Stimulated activated memory B cell treated with anti-CD40 and anti-IgM and Interleukin-4, amounts not matched to agents 10 μg/mL and 1 μg/mL and 100 μg/mL, for 72 hours (primary cell): ENCODE data around the gene TPPP.

ENCODE experiments used
- ATAC-seq: fragments of 150-1000 bp; cut with Tn5 transposase; 2 replicates; pipeline ENCODE4 v1.10.0; 2021
- H3K27ac Mint-ChIP-seq: one replicate; pipeline ENCODE4 v1.8.0; 2022; ENCODE audit warnings: mild to moderate bottlenecking, mixed read lengths
- H3K27me3 Mint-ChIP-seq: one replicate; pipeline ENCODE4 v1.8.0; 2022; ENCODE audit warnings: mixed read lengths
- H3K36me3 Mint-ChIP-seq: one replicate; pipeline ENCODE4 v1.8.0; 2022; ENCODE audit warnings: mixed read lengths
- H3K4me1 Mint-ChIP-seq: one replicate; pipeline ENCODE4 v1.8.0; 2022; ENCODE audit warnings: mixed read lengths
- H3K4me3 Mint-ChIP-seq: one replicate; pipeline ENCODE4 v1.8.0; 2022; ENCODE audit warnings: mild to moderate bottlenecking, moderate library complexity, mixed read lengths
- H3K9me3 Mint-ChIP-seq: one replicate; pipeline ENCODE4 v1.8.0; 2022; ENCODE audit warnings: mixed read lengths

TPPP gene

DNA sequence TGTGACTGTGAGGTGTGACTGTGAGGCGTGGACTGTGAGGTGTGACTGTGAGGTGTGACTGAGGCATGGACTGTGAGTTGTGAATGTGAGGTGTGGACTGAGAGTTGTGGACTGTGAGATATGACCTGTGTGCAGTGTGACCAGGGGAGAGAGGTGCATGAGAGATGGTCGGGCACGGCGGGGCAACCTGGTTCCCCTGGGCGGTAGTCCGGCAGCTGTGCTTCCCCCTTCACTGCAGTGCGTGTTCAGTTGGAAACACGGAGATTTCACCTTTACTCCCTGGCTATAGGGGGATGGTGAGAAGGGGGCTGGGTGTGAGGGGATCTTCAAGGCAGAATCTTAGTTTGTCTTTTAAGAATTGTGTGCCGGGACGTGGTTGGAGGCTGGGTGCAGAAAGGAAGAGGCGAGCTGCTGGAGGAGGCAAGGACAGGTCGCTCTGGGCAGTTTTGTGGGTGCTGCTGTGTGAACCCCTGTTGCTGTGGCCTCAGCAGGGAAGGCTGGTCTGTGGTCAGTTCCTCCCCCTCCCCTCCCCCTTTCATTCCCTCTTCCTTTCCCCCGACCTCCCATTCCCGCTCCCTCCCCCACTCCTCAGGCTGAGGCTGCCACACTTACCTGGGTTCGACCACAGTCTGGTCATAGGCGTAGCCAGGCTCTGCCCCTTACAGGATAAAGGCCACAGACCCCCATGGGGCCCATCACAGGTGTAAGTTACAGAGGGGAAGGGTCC lies 41.7 kb downstream of the TPPP start:
- Mint-ChIP-seq H3K4me3 (no peak overlapping the region), H3K9me3 (no peaks in the 10 kb centered on the region), H3K4me1 (no peaks in the 10 kb centered on the region), H3K27ac (no peak overlapping the region), H3K36me3 (peaks cover 34% of the 10 kb centered on the region), H3K27me3 (no peaks in the 10 kb centered on the region)
- no peak for ATAC-seq

DNA sequence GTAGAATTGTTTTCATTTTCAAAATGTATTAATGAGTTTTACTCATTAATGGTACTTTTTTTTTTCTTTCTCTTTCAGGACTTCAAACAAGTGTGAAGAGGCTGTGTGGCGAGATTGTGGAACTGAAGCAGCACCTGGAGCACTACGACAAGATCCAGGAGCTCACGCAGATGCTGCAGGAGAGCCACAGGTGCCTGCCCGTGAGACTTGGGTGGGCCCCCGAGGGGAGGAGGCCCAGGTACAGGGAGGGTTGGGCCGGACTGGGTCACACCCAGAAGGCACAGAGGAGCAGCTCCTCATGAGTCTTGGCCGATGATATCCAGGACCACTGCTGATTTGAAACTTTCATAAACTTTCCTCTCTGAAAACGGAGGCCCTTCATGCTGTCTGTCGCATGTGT lies 45.4 kb downstream of the TPPP start:
- Mint-ChIP-seq H3K36me3 (peaks cover 27% of the 10 kb centered on the region), H3K4me1 (peaks cover 26% of the 10 kb centered on the region), H3K27me3 (no peaks in the 10 kb centered on the region), H3K9me3 (no peaks in the 10 kb centered on the region), H3K4me3 (no peak overlapping the region), H3K27ac (no peak overlapping the region)
- ATAC-seq = no peak

DNA sequence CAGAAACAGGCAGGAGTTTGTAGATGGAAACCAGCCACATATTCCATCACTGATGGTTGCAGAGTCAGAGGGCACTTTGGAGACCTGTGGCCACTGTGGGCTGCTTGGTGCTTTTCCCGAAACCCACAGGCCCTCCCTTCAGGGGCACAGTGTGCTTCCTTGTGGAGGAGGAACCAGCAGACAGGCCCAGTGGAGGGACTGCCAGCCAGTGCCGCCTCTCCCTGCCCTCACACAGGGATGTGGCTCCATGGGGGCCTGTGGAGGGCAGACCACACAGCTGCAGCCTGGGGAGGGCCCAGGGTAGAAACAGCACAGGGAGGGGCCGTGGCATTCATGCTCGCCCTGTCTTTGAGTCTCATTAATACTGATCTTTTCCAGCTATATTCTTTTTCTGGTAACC lies 45.8 kb downstream of the TPPP start:
- no peak for ATAC-seq
- Mint-ChIP-seq H3K27ac (no peak overlapping the region), H3K4me1 (peaks cover 26% of the 10 kb centered on the region), H3K9me3 (no peaks in the 10 kb centered on the region), H3K4me3 (no peak overlapping the region), H3K27me3 (no peaks in the 10 kb centered on the region), H3K36me3 (peaks cover 26% of the 10 kb centered on the region)

DNA sequence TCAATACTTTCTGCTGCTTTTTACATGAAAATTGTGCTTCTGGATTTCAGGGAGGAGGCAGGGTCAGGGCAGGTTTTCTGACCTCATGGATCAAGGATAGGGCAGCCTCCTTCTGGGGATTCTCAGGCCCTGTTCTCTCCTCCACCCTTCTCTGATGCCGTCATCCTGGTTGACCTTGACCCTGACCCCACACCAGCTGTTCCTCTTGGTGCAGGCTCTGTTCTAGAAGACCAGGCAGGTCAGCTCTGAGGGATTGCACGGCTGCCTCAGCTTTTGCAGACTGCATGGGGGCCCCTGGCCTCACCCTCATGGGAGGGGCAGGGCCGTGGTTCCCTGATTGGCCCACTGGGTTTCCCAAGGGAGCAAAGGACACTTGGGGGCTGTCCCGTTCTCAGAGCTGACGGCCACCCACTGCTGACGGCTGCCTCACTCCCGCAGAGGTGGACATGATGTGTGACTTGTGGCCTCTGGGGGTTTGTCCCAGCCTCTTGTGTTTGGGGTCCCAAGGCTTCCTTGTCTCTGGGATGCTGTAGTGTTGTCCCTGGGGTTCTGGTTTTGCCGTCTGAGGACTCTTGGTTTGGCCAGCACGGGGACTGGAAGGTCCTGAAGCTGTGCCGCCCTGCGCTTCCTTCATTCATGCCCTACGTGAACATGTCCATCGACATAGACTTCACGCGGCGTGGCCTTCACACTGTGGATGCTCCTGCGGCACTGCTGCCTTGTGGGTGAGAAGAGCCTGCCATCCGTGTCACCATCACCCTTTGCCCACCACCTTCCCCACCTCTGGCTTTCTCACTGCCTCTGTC lies 46.6 kb downstream of the TPPP start:
- Mint-ChIP-seq H3K27ac (no peak overlapping the region), H3K27me3 (no peaks in the 10 kb centered on the region), H3K9me3 (no peaks in the 10 kb centered on the region), H3K36me3 (peaks cover 33% of the 10 kb centered on the region), H3K4me3 (no peak overlapping the region), H3K4me1 (peaks cover 26% of the 10 kb centered on the region)
- ATAC-seq = no peak

DNA sequence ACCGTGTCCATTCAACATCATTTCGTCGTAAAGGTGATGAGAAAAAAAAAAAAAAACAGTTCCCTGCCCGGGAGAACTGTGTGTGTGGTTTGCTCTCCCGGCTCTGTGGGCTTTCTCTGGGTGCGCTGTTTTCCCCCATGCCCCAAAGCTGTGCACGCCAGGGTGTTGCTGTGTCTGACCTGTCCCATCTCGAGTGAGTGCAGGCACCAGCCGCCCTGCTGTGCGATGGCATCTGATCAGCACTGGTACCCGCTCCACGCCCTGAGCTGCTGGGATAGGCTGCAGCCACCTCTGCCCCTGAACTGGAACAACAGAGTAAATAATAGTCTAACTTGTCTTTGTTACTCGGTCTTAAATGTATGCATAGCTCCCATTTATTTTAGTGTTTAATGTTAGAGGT lies 47.7 kb downstream of the TPPP start:
- H3K9me3 Mint-ChIP-seq = no peaks in the 10 kb centered on the region
- ATAC-seq = no peak
- no peaks in the 10 kb centered on the region for H3K27me3 Mint-ChIP-seq
- no peak overlapping the region for H3K4me3 Mint-ChIP-seq
- peaks cover 26% of the 10 kb centered on the region for H3K4me1 Mint-ChIP-seq
- no peak overlapping the region for H3K27ac Mint-ChIP-seq
- H3K36me3 Mint-ChIP-seq = peaks cover 44% of the 10 kb centered on the region

DNA sequence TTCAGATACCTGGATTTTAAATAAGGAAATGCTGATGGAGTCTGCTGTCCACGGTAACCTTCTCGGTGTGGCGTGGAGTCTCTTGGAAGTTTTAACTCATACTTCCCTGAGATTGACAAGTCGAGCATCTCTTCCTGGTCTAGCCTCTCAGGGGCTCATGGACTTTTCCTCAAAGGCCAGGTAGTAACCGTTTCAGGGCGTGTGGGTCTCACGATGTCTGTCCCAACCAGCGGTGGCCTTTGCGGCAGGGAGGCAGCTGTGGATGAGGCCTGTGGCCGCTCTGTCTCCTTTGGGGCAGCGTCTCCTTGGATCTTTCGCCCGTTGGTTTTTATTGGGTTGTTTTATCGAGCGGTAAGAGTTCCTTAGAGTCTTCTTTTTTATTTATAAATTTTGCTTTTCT lies 48.2 kb downstream of the TPPP start:
- no peak for ATAC-seq
- Mint-ChIP-seq H3K27me3 (no peaks in the 10 kb centered on the region), H3K9me3 (no peaks in the 10 kb centered on the region), H3K4me1 (peaks cover 26% of the 10 kb centered on the region), H3K27ac (peak overlapping the region; percentile 48), H3K36me3 (peaks cover 49% of the 10 kb centered on the region), H3K4me3 (no peak overlapping the region)

DNA sequence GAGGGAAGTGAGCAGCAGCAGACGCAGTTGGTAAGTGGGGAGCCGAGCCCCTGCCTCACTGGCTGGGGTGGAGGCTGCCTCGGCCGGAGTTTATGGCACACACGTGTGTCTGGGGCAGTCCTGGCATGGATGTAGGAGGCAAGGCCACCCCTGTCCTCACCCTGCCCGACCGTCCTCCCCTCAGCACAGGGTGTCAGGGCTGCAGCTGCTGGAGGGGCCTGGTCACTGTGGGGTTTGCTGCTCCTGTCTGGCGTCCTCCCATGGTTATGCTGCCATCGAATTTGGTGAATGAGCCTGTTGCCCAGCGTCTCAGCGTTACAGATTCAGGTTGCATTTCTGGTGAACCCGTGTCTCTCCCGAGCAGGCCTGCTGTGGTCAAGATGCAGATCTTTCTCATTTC lies 48.6 kb downstream of the TPPP start:
- peaks cover 26% of the 10 kb centered on the region for H3K4me1 Mint-ChIP-seq
- no peaks in the 10 kb centered on the region for H3K9me3 Mint-ChIP-seq
- ATAC-seq = no peak
- H3K4me3 Mint-ChIP-seq = peak overlapping the region; percentile 52
- peaks cover 54% of the 10 kb centered on the region for H3K36me3 Mint-ChIP-seq
- H3K27me3 Mint-ChIP-seq = no peaks in the 10 kb centered on the region
- peak overlapping the region; percentile 48 for H3K27ac Mint-ChIP-seq

DNA sequence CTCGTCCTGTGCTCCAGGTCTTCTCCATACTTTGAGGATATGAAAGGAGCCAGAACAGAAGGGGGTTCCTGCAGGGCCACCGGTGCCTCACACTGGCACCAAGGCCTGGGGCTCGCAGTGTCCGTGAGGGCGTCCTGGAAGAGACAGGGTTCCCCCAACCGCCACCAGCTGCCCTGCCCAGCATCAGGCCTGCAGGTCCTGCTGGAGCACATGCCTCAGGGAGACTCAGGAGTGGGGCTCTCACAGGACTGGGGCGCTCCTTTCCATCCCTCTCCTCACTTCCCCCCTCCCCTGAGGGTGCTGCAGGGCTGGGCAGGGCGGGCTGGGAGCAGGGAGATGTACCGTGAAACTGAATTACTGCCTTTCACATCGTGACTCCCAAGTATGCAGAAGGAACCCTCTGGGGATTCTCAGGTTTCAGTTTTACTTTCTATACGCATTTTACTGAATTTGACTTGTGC lies 49.3 kb downstream of the TPPP start:
- ATAC-seq = peak; percentile 64
- Mint-ChIP-seq H3K9me3 (no peaks in the 10 kb centered on the region), H3K4me1 (peaks cover 26% of the 10 kb centered on the region), H3K27ac (peak overlapping the region; percentile 48), H3K36me3 (peaks cover 60% of the 10 kb centered on the region), H3K27me3 (no peaks in the 10 kb centered on the region), H3K4me3 (peak overlapping the region; percentile 52)

DNA sequence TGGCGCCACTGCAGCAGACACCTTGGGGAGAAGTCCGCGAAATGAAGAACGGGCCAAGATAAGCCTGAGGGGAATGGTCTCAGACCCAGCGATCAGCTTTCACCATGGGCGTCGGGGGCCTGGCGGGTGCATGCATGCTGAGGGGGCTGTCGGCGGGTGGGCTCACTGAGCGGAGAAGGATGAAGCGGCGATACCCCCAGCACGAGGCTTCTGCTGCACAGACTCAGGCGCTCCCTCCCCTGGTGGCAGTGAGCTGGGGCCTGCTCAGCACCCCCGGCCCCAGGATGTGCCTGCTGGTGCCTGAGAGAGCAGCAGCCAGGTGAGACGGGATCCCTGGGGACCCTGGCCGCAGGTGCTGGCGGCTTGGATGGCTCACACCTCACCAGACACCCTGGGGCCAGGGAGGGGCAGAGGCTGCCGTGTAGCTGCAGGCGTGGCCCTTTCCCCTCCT lies 49.8 kb downstream of the TPPP start:
- peaks cover 26% of the 10 kb centered on the region for H3K4me1 Mint-ChIP-seq
- no peaks in the 10 kb centered on the region for H3K27me3 Mint-ChIP-seq
- H3K4me3 Mint-ChIP-seq = peak overlapping the region; percentile 18
- H3K36me3 Mint-ChIP-seq = peaks cover 62% of the 10 kb centered on the region
- peak; percentile 73 for ATAC-seq
- no peaks in the 10 kb centered on the region for H3K9me3 Mint-ChIP-seq
- peak overlapping the region; percentile 48 for H3K27ac Mint-ChIP-seq

DNA sequence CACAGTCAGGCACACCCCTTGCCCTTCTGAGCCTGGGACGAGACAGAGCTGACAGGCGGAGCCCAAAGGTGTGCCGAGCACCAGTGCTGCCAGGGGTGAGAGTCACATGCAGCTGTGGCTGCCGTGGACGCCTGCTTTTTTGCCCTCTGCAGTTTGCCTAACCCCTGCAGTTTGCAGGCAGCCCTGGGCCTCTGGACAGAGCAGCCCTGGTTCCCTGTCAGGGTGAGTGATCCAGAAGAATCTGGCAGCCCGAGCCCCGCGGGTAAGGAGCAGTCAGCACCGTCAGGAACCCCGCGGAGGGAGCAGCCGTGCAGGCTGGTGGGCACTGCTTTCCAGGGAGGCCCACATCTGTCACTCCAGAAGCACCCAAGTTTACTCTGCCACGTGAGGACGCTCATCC lies 50.7 kb downstream of the TPPP start:
- H3K36me3 Mint-ChIP-seq = peaks cover 71% of the 10 kb centered on the region
- peaks cover 26% of the 10 kb centered on the region for H3K4me1 Mint-ChIP-seq
- no peaks in the 10 kb centered on the region for H3K27me3 Mint-ChIP-seq
- no peaks in the 10 kb centered on the region for H3K9me3 Mint-ChIP-seq
- no peak overlapping the region for H3K27ac Mint-ChIP-seq
- H3K4me3 Mint-ChIP-seq = no peak overlapping the region
- no peak for ATAC-seq

DNA sequence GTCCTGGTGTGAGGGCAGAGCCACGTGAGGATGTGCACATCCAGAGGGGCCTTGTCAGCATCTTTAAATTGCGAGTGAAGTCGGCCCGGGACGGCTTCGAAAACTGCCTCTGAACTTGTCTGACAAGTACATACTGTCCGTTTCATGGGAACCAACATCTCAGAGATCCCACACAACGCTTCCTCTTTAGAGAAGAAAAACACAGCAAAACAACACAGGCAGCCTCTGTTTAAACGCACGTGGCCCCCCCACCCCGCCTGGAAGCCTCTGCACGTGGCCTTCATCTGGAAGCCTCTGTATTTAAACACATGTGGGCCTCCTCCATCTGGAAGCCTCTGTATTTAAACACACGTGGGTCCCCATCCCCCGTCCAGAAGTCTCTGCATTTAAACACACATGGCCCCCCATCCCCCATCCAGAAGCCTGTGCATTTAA lies 51.8 kb downstream of the TPPP start:
- H3K27ac Mint-ChIP-seq = no peak overlapping the region
- H3K36me3 Mint-ChIP-seq = peaks cover 81% of the 10 kb centered on the region
- ATAC-seq = no peak

DNA sequence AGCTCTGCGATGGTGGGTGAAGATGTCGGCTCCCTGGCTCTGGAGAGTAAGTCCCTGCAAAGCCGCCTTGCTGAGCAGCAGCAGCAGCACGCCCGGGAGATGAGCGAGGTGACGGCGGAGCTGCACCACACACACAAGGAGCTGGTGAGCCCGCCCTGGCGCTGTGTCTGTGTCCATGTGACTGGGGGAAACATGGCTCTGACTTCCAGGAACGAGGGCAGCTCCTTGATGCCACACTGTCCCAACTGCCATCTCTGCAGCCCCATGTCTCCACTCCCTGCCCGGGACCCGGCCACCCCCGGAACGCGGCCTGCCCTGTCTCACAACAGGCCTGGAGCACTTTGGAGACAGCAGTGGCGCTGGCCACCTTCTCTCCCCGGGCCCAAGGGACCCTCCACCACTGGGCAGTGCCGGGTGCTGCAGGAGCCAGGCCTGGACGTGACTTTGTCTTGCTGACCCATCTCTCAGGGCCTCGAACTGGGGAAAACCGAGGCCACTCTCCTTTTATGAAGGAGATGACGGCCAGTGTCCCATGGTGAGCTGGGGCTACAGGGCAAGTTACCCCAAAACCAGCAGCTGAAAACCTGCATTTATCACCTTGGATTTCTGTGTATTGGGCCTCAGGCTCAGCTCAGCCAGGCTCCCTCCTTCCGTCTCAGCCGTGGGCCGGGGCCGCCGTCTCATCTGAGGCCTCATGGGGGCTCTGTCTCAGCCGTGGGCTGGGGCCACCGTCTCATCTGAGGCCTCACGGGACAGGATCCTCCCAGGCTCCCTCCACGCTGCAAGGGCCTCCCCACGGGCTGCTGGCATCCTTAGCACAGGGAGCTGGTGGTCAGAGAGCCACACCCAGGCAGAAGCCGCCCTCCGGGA lies 52.5 kb downstream of the TPPP start:
- no peak overlapping the region for H3K4me3 Mint-ChIP-seq
- H3K9me3 Mint-ChIP-seq = peaks cover 5% of the 10 kb centered on the region
- no peak overlapping the region for H3K27ac Mint-ChIP-seq
- H3K27me3 Mint-ChIP-seq = no peaks in the 10 kb centered on the region
- H3K36me3 Mint-ChIP-seq = peaks cover 87% of the 10 kb centered on the region
- no peak for ATAC-seq
- peaks cover 21% of the 10 kb centered on the region for H3K4me1 Mint-ChIP-seq

More for the DNA sequence above, 51.8 kb downstream of the TPPP start:
- H3K4me3 Mint-ChIP-seq = no peak overlapping the region
- peaks cover 26% of the 10 kb centered on the region for H3K4me1 Mint-ChIP-seq
- H3K9me3 Mint-ChIP-seq = no peaks in the 10 kb centered on the region
- H3K27me3 Mint-ChIP-seq = no peaks in the 10 kb centered on the region

DNA sequence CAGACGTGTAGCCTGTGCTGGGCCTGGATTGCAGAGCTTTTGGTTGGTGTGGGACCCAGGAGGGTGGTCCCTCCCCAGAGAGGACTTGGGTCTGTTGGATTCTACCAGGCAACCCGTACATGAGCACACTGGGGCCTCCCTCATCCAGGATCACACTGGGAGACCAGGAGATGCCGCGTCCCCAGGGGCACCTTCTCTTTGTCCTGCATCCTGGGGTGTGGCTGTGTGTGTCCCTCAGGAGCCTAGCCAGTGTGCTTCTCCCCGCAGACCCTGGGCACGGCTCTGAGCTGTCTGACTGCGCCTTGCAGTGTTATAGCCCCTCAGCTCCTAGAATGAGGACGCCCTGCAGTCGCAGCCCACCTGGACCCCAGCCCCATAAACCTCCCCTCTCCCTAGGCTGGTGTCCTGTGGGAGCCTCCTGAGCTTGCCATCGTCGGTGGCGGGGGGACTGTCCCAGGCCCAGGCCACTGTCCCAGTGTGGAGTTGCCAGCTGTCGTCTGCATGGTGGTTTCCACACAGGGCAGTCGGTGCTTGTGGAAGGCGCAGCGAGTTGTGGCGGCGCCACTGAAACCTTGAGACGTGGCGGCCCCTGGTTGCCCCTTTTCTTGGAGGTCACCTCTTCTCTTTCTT lies 53.5 kb downstream of the TPPP start:
- Mint-ChIP-seq H3K9me3 (peaks cover 10% of the 10 kb centered on the region), H3K4me3 (no peak overlapping the region), H3K36me3 (peaks cover 94% of the 10 kb centered on the region), H3K27ac (no peak overlapping the region), H3K27me3 (no peaks in the 10 kb centered on the region), H3K4me1 (peaks cover 19% of the 10 kb centered on the region)
- no peak for ATAC-seq

DNA sequence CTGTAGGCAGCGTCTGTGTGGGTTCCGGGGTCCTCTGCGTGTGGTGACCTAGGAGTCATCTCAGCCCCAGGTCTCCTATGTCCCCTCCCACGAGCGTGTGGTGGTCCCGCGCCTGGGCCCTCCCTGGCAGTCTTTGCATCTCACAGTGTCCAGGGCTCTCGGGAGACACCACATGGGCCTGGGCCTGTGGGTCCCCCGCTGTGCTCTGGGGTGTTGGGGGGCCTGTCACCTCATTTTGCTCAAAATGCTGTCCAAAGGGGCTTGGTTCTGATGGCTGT lies 54.0 kb downstream of the TPPP start:
- peaks cover 14% of the 10 kb centered on the region for H3K4me1 Mint-ChIP-seq
- peaks cover 94% of the 10 kb centered on the region for H3K36me3 Mint-ChIP-seq

More for the DNA sequence above, 54.0 kb downstream of the TPPP start:
- H3K27ac Mint-ChIP-seq = no peak overlapping the region
- no peak for ATAC-seq
- H3K27me3 Mint-ChIP-seq = no peaks in the 10 kb centered on the region
- H3K9me3 Mint-ChIP-seq = peaks cover 10% of the 10 kb centered on the region
- no peak overlapping the region for H3K4me3 Mint-ChIP-seq
